Dedifferentiated amniotic fluid mesenchymal stem cell (primary cell): ENCODE results near the gene ROR2.
A peak's percentile ranks its signal among the peaks of the same experiment; 100 is the strongest.

Experiments used
- DNase-seq: peaks from one replicate; pipeline ENCODE4 v3.0.0-alpha.2; 2016; ENCODE audit errors: extremely low spot score

Gene ROR2

GRCh38 chr9:91900797-91901177 lies 49.2 kb downstream of the ROR2 start:
- no peak for DNase-seq

- no peak for DNase-seq
These were observed 49.8 kb downstream of the ROR2 start for GRCh38 chr9:91900055-91900796.

GRCh38 chr9:91899594-91899993 lies 50.4 kb downstream of the ROR2 start:
- DNase-seq = no peak

GRCh38 chr9:91899219-91899563 lies 50.8 kb downstream of the ROR2 start:
- no peak for DNase-seq

GRCh38 chr9:91898451-91899218 lies 51.4 kb downstream of the ROR2 start:
- no peak for DNase-seq

- no peak for DNase-seq
These were observed 52.8 kb downstream of the ROR2 start for GRCh38 chr9:91897201-91897600.

GRCh38 chr9:91896513-91897121 lies 53.4 kb downstream of the ROR2 start:
- DNase-seq = peak; percentile 52

GRCh38 chr9:91896097-91896496 lies 53.9 kb downstream of the ROR2 start:
- DNase-seq = no peak

GRCh38 chr9:91894536-91894935 lies 55.5 kb downstream of the ROR2 start:
- no peak for DNase-seq

- DNase-seq = no peak
These were observed 56.0 kb downstream of the ROR2 start for GRCh38 chr9:91894023-91894422.

GRCh38 chr9:91891915-91892314 lies 58.1 kb downstream of the ROR2 start:
- no peak for DNase-seq

- no peak for DNase-seq
These were observed 59.4 kb downstream of the ROR2 start for GRCh38 chr9:91890662-91891061.

- no peak for DNase-seq
These were observed 60.7 kb downstream of the ROR2 start for GRCh38 chr9:91889161-91889911.

GRCh38 chr9:91886414-91887076 lies 63.5 kb downstream of the ROR2 start:
- DNase-seq = no peak

- DNase-seq = no peak
These were observed 64.1 kb downstream of the ROR2 start for GRCh38 chr9:91885746-91886413.

- no peak for DNase-seq
These were observed 65.0 kb downstream of the ROR2 start for GRCh38 chr9:91884696-91885687.

GRCh38 chr9:91884153-91884552 lies 65.9 kb downstream of the ROR2 start:
- DNase-seq = no peak

GRCh38 chr9:91883503-91883902 lies 66.5 kb downstream of the ROR2 start:
- no peak for DNase-seq

- DNase-seq = no peak
These were observed 67.4 kb downstream of the ROR2 start for GRCh38 chr9:91882627-91883026.

- DNase-seq = no peak
These were observed 69.6 kb downstream of the ROR2 start for GRCh38 chr9:91880378-91880972.
